Effector memory CD8-positive, alpha-beta T cell (primary cell): ENCODE measurements around the gene PPIL3.

Source experiments
- ATAC-seq: fragments of 150-1000 bp; cut with Tn5 transposase; replicated peaks from 2 replicates; pipeline ENCODE4 v1.10.0; 2021; ENCODE audit warnings: mild to moderate bottlenecking, moderate library complexity
- DNase-seq, 3 experiments: peaks; one replicate each; pipeline ENCODE4 v3.0.0; 2021
- H3K27ac Mint-ChIP-seq, 2 donors: one replicate each; pipeline ENCODE4 v1.8.0; 2022; ENCODE audit warnings: mild to moderate bottlenecking in 2 of 2, mixed read lengths in 2 of 2, moderate library complexity in 2 of 2
- H3K27me3 Mint-ChIP-seq, 2 donors: one replicate each; pipeline ENCODE4 v1.8.0; 2022; ENCODE audit warnings: mixed read lengths in 2 of 2
- H3K36me3 Mint-ChIP-seq: one replicate; pipeline ENCODE4 v1.8.0; 2022; ENCODE audit warnings: mild to moderate bottlenecking, moderate library complexity, mixed read lengths; ENCODE audit not compliant: insufficient read depth
- H3K4me1 Mint-ChIP-seq, 2 donors: one replicate each; pipeline ENCODE4 v1.8.0; 2022; ENCODE audit warnings: low read depth in 2 of 2, mixed read lengths in 2 of 2
- H3K4me3 Mint-ChIP-seq, 2 donors: one replicate each; pipeline ENCODE4 v1.8.0; 2022; ENCODE audit warnings: mild to moderate bottlenecking in 2 of 2, mixed read lengths in 2 of 2, moderate library complexity in 2 of 2
- H3K9me3 Mint-ChIP-seq, 2 donors: one replicate each; pipeline ENCODE4 v1.8.0; 2022; ENCODE audit warnings: mixed read lengths in 2 of 2

Gene PPIL3

DNA sequence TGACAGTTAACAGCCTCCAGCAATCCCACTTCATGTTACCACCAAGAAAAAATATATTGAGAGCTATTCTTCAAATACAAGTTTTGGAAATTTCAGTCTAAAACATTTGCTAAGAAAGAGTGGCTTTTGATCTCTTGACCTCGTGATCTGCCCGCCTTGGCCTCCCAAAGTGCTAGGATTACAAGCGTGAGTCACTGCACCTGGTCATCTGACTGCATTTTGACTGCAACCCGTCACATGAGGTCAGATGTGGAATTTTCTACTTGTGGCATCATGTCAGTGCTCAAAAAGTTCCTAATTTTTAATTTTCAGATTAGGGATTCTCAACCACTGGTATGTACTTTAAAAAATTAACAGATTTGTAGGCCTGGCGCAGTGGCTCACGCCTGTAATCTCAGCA, 15.3 kb downstream of the PPIL3 start:
- Mint-ChIP-seq H3K27me3 (no peaks in the 10 kb centered on the region), H3K4me3 (no peak overlapping the region), H3K27ac (no peak overlapping the region), H3K36me3 (peaks cover 56% of the 10 kb centered on the region), H3K4me1 (peaks cover 5% of the 10 kb centered on the region in 2 donors), H3K9me3 (no peaks in the 10 kb centered on the region)
- DNase-seq, result no peak
- ATAC-seq, result no peak

DNA sequence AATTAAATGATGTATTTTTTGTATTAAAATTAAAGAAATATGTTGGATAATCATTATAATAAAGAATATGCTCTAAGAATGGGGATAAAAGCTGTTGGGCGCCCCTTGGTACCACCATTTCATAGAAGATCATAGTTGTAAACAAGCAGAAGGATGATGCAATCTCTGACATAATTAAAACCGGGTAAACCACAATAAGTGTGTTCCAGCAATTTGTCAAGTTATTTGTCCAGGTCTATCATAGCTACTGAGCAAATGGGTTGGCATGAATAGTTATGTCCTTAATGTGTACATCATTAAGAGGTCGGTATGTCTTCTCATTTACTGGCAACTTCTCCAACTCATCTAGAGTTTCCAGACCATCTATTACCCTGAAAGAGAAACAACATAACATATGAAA, 17.7 kb downstream of the PPIL3 start:
- H3K9me3 Mint-ChIP-seq, result no peaks in the 10 kb centered on the region
- peaks cover 6 to 7% of the 10 kb centered on the region in 2 donors for H3K4me1 Mint-ChIP-seq
- H3K27ac Mint-ChIP-seq, result no peak overlapping the region
- peaks cover 42% of the 10 kb centered on the region for H3K36me3 Mint-ChIP-seq
- no peak overlapping the region for H3K4me3 Mint-ChIP-seq
- DNase-seq (no peak), ATAC-seq (no peak)
- H3K27me3 Mint-ChIP-seq, result no peaks in the 10 kb centered on the region

DNA sequence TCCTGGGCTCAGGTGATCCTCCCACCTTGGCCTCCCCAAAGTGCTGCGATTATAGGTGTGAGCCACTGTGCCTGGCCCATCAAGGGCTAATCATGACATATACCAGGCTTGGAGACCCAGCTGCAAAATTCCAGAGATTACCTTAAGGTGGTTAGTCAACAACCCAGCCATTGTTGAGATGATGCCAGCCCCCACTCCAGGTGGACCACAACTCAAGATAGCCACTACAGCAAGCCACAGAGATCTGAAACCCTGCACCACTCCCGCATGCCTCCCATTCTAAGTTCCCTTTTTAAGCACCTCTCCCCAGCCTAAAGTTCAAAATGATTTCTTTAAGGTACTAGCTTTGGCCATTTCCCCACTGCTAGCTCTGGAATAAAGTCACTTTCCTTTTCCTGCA, 19.9 kb downstream of the PPIL3 start:
- Mint-ChIP-seq H3K4me3 (peak overlapping the region; percentile 50 to 51), H3K27ac (peak overlapping the region; percentile 71 to 79), H3K9me3 (no peaks in the 10 kb centered on the region), H3K36me3 (peaks cover 30% of the 10 kb centered on the region), H3K4me1 (peaks cover 7 to 8% of the 10 kb centered on the region in 2 donors), H3K27me3 (no peaks in the 10 kb centered on the region)
- ATAC-seq, result no peak
- DNase-seq, result no peak

DNA sequence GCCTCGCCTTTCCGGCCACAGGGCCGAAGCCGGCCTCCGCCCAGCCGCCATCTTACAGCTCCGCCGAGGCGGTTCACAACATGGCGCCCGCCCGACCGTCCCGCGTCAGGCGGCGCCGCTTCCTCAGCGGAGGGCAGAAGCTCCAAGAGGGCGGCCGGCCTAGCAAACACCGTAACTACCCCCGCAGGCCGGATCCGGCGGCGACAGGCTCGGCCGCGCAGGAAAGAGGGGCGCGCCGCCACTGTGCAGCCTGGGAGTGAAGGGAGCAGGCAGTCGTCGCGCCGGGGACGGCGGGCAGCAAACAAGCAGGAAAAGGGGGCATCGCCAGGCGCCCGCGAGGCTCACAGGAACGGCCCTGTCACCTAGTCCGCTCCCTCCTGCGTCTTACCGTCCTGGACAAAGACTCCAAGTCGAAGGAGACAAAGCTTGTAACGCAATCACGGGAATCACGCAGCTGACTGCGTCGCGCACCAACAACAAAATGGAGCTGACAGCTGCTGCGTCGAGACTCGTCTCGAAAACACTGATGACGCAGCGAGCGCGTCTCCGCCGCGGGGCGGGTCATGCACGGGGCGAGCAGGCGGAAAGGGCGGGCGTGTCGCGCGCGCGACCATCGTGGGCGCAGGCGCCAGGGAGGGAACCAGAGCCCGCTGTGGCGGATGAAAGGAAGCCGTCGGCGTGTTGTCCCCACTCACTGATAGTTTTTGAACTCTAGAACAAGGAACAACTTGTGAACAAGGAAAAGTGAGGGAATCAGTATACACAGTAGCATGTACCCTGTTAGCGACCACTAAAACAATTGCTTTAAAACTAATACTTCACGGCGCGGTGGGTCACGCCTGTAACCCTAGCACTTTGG, 24.5 kb downstream of the PPIL3 start, which contains the start of gene CLK1:
Gene CLK1 (minus strand): TSS at position 483 of the 859 bp plus-strand sequence. CDS start 2,796 bp downstream, outside the sequence.
- Mint-ChIP-seq H3K4me3 (peak within 1 kb of the TSS; percentile 81 to 92), H3K4me1 (peaks cover 29 to 31% of the 10 kb centered on the region in 2 donors), H3K27ac (peak within 1 kb of the TSS; percentile 100), H3K27me3 (no peaks in the 10 kb centered on the region), H3K9me3 (no peaks in the 10 kb centered on the region), H3K36me3 (peaks cover 55% of the 10 kb centered on the region)
- peak; percentile 80 for ATAC-seq
- peak; percentile 93 to 95 (median 94) for DNase-seq

- H3K36me3 Mint-ChIP-seq, result peaks cover 61% of the 10 kb centered on the region
- peak; percentile 2 for ATAC-seq
- DNase-seq, result no peak
- peaks cover 27 to 33% of the 10 kb centered on the region in 2 donors for H3K4me1 Mint-ChIP-seq
- H3K9me3 Mint-ChIP-seq, result no peaks in the 10 kb centered on the region
- peak overlapping the region; percentile 100 for H3K27ac Mint-ChIP-seq
- H3K27me3 Mint-ChIP-seq, result no peaks in the 10 kb centered on the region
- H3K4me3 Mint-ChIP-seq, result peak overlapping the region; percentile 81 to 92
Measured at GRCh38 chr2:200863782-200864175, 25.1 kb downstream of the PPIL3 start.

- Mint-ChIP-seq H3K4me3 (peak overlapping the region; percentile 81 to 92), H3K9me3 (no peaks in the 10 kb centered on the region), H3K27me3 (no peaks in the 10 kb centered on the region), H3K27ac (peak overlapping the region; percentile 100), H3K4me1 (peaks cover 37 to 42% of the 10 kb centered on the region in 2 donors), H3K36me3 (peaks cover 73% of the 10 kb centered on the region)
- ATAC-seq, result peak; percentile 52
- peak; percentile 59 to 65 (median 60) for DNase-seq
Measured at GRCh38 chr2:200862532-200863000, 26.3 kb downstream of the PPIL3 start.

DNA sequence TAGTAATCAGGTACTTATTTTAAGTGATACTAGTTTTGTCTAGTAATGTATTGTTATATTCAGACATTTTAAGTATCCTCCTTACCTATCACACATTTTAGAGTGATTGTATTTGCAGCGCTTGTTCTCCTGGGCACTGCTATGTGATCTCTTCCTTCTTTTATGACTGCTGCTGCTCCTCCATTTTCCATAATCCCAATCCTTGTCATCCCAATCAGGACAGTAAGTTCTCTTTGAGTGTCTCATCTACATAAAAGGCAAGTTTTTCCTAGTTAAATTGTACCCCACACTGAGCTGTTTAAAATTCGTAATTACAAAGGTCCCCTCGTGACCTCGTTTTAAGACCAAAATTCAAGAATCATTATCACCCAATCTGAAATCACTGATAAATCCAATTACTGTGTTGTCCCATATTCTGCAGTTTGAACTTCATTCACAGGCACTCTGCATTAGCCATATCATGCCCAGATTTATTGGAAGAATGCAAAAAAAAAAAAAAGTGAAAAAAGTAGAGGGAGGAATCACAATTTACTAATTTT, 27.2 kb downstream of the PPIL3 start:
- H3K36me3 Mint-ChIP-seq, result peaks cover 82% of the 10 kb centered on the region
- peak overlapping the region; percentile 100 for H3K27ac Mint-ChIP-seq
- ATAC-seq (no peak), DNase-seq (no peak)
- peak overlapping the region; percentile 81 to 92 for H3K4me3 Mint-ChIP-seq
- H3K9me3 Mint-ChIP-seq, result no peaks in the 10 kb centered on the region
- H3K4me1 Mint-ChIP-seq, result peaks cover 42 to 49% of the 10 kb centered on the region in 2 donors
- H3K27me3 Mint-ChIP-seq, result no peaks in the 10 kb centered on the region

DNA sequence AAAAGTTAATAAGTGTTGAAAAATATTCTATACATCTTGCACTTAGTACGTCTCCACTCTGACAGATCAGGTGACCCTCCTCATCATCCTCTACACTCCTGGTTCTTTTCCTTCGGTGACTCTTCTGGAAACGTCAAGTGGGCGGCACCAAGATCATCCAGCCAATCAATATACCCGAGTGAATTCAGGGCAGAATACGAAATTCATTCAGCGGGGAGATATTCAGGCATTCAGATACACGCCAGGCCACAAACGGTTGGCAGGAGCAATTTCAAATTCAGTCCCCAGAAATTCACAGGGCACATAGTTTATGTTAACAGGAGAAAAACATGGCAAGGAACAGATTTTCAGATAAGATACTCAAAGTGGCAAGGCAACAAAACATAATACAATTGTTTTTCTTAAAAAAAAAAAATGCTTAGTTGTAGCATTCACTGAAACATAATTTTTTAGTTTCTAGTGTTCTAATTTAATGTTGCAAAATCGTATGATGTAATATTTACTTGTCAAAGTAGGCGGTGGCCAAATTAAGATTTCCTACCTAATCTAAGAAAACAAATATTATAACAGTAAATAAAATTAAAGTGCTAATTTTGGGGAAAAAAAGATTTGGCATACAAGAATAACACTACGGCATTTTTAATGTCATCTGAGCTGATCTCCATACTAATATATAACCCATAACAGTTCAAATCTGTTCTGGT, 28.6 kb downstream of the PPIL3 start:
- DNase-seq (no peak), ATAC-seq (no peak)
- H3K27ac Mint-ChIP-seq, result peak overlapping the region; percentile 70 to 84
- no peaks in the 10 kb centered on the region for H3K9me3 Mint-ChIP-seq
- H3K36me3 Mint-ChIP-seq, result peaks cover 96% of the 10 kb centered on the region
- H3K4me1 Mint-ChIP-seq, result peaks cover 43 to 54% of the 10 kb centered on the region in 2 donors
- no peaks in the 10 kb centered on the region for H3K27me3 Mint-ChIP-seq
- H3K4me3 Mint-ChIP-seq, result peak overlapping the region; percentile 83 to 92

GRCh38 chr2:200856806-200857205, 32.1 kb downstream of the PPIL3 start:
- H3K36me3 Mint-ChIP-seq, result peaks cover 100% of the 10 kb centered on the region
- no peaks in the 10 kb centered on the region for H3K27me3 Mint-ChIP-seq
- peaks cover 35 to 56% of the 10 kb centered on the region in 2 donors for H3K4me1 Mint-ChIP-seq
- ATAC-seq (no peak), DNase-seq (no peak)
- H3K9me3 Mint-ChIP-seq, result no peaks in the 10 kb centered on the region
- peak overlapping the region; percentile 22 to 37 for H3K4me3 Mint-ChIP-seq
- peak overlapping the region; percentile 83 to 90 for H3K27ac Mint-ChIP-seq

DNA sequence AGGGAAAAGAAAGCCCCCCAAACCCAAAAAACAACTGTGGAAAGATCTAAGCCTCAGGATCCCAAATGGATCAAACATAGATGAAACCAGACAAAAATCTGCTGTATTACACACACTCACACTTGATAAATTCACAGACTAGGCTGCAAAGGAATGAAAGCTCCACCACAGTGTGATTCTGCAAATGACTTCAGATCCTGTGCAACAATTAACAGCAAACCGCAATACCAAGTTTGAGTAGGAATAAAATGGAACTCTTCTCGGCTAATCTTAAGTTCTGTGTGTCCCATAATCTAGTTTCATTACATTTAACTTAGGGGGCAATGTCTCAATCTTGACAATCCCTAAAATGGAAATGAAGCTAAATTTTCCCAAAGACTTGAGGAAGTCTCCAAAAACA, 36.3 kb downstream of the PPIL3 start:
- no peak for DNase-seq
- Mint-ChIP-seq H3K27ac (peak overlapping the region; percentile 79 to 89), H3K36me3 (peaks cover 86% of the 10 kb centered on the region), H3K4me1 (peaks cover 10 to 26% of the 10 kb centered on the region in 2 donors), H3K9me3 (no peaks in the 10 kb centered on the region), H3K4me3 (peak overlapping the region; percentile 8 to 53), H3K27me3 (no peaks in the 10 kb centered on the region)
- no peak for ATAC-seq

DNA sequence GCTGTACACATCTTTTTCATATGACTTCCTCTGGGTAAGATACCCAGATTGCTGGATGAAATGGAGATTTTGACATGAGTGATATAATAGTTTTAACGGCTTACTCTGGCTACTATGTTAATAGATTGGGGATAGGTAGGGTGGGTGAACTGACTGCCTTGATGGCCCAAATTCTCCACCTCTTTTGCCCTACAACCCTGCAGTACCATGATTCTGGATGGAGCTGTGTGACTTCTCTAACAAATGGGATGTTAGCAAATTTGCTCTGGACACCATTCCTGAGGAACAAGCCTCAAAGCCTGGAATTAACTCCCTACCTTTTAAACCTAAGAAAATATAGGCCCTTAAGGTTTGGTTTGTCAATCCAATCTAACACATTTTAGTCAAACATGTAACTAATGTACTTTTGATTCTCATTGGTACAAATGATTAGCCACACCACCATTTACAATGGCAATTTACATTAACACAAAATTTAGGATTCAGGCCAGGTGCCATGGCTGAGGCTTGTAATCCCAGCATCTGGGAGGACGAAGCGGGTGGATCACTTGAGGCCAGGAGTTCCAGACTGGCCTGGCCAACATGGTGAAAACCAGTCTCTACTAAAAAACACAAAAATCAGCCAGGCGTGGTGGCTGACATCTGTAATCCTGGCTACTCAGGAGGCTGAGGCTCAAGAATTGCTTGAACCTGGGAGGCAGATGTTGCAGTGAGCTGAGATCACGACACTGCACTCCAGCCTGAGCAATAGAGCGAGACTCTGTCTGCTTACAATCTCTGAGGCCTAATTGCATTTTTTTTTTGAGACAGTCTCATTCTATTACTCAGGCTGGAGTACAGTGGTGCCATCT, 37.3 kb downstream of the PPIL3 start:
- H3K27ac Mint-ChIP-seq, result peak overlapping the region; percentile 79 to 89
- H3K27me3 Mint-ChIP-seq, result no peaks in the 10 kb centered on the region
- no peaks in the 10 kb centered on the region for H3K9me3 Mint-ChIP-seq
- ATAC-seq, result peak; percentile 14
- peak overlapping the region in 1 of 2 donors; percentile 27 for H3K4me3 Mint-ChIP-seq
- peaks cover 5 to 17% of the 10 kb centered on the region in 2 donors for H3K4me1 Mint-ChIP-seq
- DNase-seq, result no peak
- peaks cover 77% of the 10 kb centered on the region for H3K36me3 Mint-ChIP-seq

DNA sequence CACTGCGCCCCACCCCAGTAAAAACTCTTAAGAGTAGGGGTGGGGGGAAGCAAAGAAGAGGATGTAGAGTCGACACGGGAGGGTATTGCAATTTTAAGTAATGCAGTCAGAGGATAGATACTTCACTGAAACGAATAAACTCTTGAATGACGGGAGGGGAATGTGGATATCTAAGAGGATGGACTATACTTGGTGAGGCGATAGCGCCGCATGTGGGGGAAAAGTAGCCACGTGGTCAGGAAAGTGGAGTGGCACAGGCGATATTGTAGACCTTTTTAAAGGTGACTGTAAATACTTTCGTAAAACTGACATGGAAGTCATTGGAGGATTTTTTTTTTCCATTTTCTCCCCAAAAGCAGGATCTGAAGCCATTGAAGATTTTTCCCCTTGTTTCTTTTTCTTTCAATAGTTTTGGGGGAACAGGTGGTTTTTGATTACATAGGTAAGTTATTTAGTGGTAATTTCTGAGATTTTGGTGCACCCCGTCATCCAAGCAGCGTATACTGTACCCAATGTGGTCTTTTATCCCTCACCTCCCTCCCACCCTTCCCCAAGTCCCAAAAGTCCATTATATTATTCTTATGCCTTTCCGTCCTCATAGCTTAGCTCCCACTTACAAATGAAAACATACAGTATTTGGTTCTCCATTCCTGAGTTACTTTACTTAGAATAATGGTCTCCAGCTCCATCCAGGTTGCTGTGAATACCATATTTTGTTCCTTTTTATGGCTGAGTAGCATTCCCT, 38.2 kb downstream of the PPIL3 start:
- peak; percentile 11 for ATAC-seq
- no peak for DNase-seq
- H3K4me3 Mint-ChIP-seq, result peak overlapping the region; percentile 20 to 27
- peaks cover 70% of the 10 kb centered on the region for H3K36me3 Mint-ChIP-seq
- peaks cover 4 to 14% of the 10 kb centered on the region in 2 donors for H3K4me1 Mint-ChIP-seq
- no peaks in the 10 kb centered on the region for H3K9me3 Mint-ChIP-seq
- peak overlapping the region; percentile 79 to 89 for H3K27ac Mint-ChIP-seq
- no peaks in the 10 kb centered on the region for H3K27me3 Mint-ChIP-seq
